Activated naive CD4-positive, alpha-beta T cell treated with anti-CD3 and anti-CD28 coated beads, Interleukin-2, amount 50 U/mL, for 16 hours (primary cell): ENCODE measurements around the gene CABP7.

Source experiments
- DNase-seq: peaks from one replicate; pipeline ENCODE4 v3.0.0-alpha.2; 2020

CABP7 gene

GRCh38 chr22:29780748-29781676, 61.2 kb downstream of the CABP7 start:
- DNase-seq, result no peak
